ENCODE measurements around the gene CLEC4G. TPM values are rescaled to one million over a fixed set of nuclear protein-coding genes. Genes with fewer than 3 reads are reported as not detected.

The CLEC4G gene
- polyA plus RNA-seq, 10 donors, result 0.17 to 0.29 (median 0.24) TPM; not detected in 6

Other genes with a start within 250 kb of the CLEC4G start
- gene PEX11G, start 243.1 kb downstream of the CLEC4G start, polyA plus RNA-seq (ENCODE audit: insufficient read length in 10 of 10), result 1 to 10 TPM; 1.9 to 3.6 (median 2.4) TPM
- 10 to 100 TPM; 35.8 to 55.2 (median 41.5) TPM for gene ZNF358, start 216.0 kb downstream of the CLEC4G start, polyA plus RNA-seq (ENCODE audit: insufficient read length in 10 of 10)
- 10 to 100 TPM in 9 of 10 donors, 1 to 10 TPM in 1; 8.2 to 13.8 (median 12.0) TPM for gene MCOLN1, start 209.5 kb downstream of the CLEC4G start, polyA plus RNA-seq (ENCODE audit: insufficient read length in 10 of 10)
- 10 to 100 TPM; 24.2 to 32.7 (median 27.4) TPM for gene PNPLA6, start 196.4 kb downstream of the CLEC4G start, polyA plus RNA-seq (ENCODE audit: insufficient read length in 10 of 10)
- gene CAMSAP3, start 136.2 kb downstream of the CLEC4G start, polyA plus RNA-seq (ENCODE audit: insufficient read length in 10 of 10), result 1 to 10 TPM in 2 of 10 donors, under 1 TPM in 7, not detected in 1; 0.05 to 2.0 (median 0.24) TPM
- gene XAB2, start 102.6 kb downstream of the CLEC4G start, polyA plus RNA-seq (ENCODE audit: insufficient read length in 10 of 10), result 10 to 100 TPM; 18.7 to 29.6 (median 23.1) TPM
- 10 to 100 TPM; 48.6 to 90.3 (median 69.3) TPM for gene PET100, start 102.3 kb downstream of the CLEC4G start, polyA plus RNA-seq (ENCODE audit: insufficient read length in 10 of 10)
- under 1 TPM in 1 of 10 donors, not detected in 9; 0.26 TPM for gene PCP2, start 98.4 kb downstream of the CLEC4G start, polyA plus RNA-seq (ENCODE audit: insufficient read length in 10 of 10)
- 1 to 10 TPM; 2.1 to 7.9 (median 6.0) TPM for gene STXBP2, start 95.0 kb downstream of the CLEC4G start, polyA plus RNA-seq (ENCODE audit: insufficient read length in 10 of 10)
- gene RETN, start 63.1 kb downstream of the CLEC4G start, polyA plus RNA-seq (ENCODE audit: insufficient read length in 10 of 10), result 1 to 10 TPM; 1.1 to 3.6 (median 2.4) TPM
- under 1 TPM in 6 of 10 donors, not detected in 4; 0.10 to 0.38 (median 0.28) TPM for gene MCEMP1, start 55.0 kb downstream of the CLEC4G start, polyA plus RNA-seq (ENCODE audit: insufficient read length in 10 of 10)
- gene TRAPPC5, start 51.3 kb downstream of the CLEC4G start, polyA plus RNA-seq (ENCODE audit: insufficient read length in 10 of 10), result 10 to 100 TPM; 26.0 to 45.4 (median 32.8) TPM
- gene FCER2, start 30.0 kb downstream of the CLEC4G start, polyA plus RNA-seq (ENCODE audit: insufficient read length in 10 of 10), result under 1 TPM in 9 of 10 donors, not detected in 1; 0.22 to 0.97 (median 0.48) TPM
- 1 to 10 TPM; 2.2 to 4.5 (median 3.7) TPM for gene CD209, start 15.4 kb upstream of the CLEC4G start, polyA plus RNA-seq (ENCODE audit: insufficient read length in 10 of 10)
- under 1 TPM in 7 of 10 donors, not detected in 3; 0.11 to 0.56 (median 0.26) TPM for gene CLEC4M, start 31.1 kb upstream of the CLEC4G start, polyA plus RNA-seq (ENCODE audit: insufficient read length in 10 of 10)
- 10 to 100 TPM; 11.1 to 14.8 (median 13.3) TPM for gene EVI5L, start 98.1 kb upstream of the CLEC4G start, polyA plus RNA-seq (ENCODE audit: insufficient read length in 10 of 10)
- gene PRR36, start 142.3 kb upstream of the CLEC4G start, polyA plus RNA-seq (ENCODE audit: insufficient read length in 10 of 10), result under 1 TPM; 0.07 to 0.49 (median 0.30) TPM
- gene LRRC8E, start 156.4 kb upstream of the CLEC4G start, polyA plus RNA-seq (ENCODE audit: insufficient read length in 10 of 10), result under 1 TPM in 7 of 10 donors, not detected in 3; 0.11 to 0.61 (median 0.27) TPM
- gene MAP2K7, start 171.8 kb upstream of the CLEC4G start, polyA plus RNA-seq (ENCODE audit: insufficient read length in 10 of 10), result 10 to 100 TPM; 14.9 to 24.6 (median 20.6) TPM
- gene TGFBR3L, start 182.7 kb upstream of the CLEC4G start, polyA plus RNA-seq (ENCODE audit: insufficient read length in 10 of 10), result under 1 TPM in 5 of 10 donors, not detected in 5; 0.23 to 0.52 (median 0.46) TPM
- 10 to 100 TPM; 11.0 to 20.7 (median 15.7) TPM for gene SNAPC2, start 188.2 kb upstream of the CLEC4G start, polyA plus RNA-seq (ENCODE audit: insufficient read length in 10 of 10)
- 1 to 10 TPM in 9 of 10 donors, under 1 TPM in 1; 0.85 to 3.4 (median 2.5) TPM for gene CTXN1, start 194.0 kb upstream of the CLEC4G start, polyA plus RNA-seq (ENCODE audit: insufficient read length in 10 of 10)
- gene TIMM44, start 211.6 kb upstream of the CLEC4G start, polyA plus RNA-seq (ENCODE audit: insufficient read length in 10 of 10), result 10 to 100 TPM; 34.7 to 49.3 (median 45.3) TPM

Data from muscle of back (tissue), 10 donors.